Adrenal gland (tissue), 5 donors: Measurements from ENCODE around the gene SLC1A7.

Experiments used
- POLR2A ChIP-seq, 2 donors: fragments of 450-650 bp; IDR thresholded peaks; one replicate each; pipeline ENCODE4 v1.6.1; 2017; ENCODE audit warnings: antibody characterized with exemption in 2 of 2, mild to moderate bottlenecking in 2 of 2, moderate library complexity in 1 of 2
- TF ChIP-seq, protein P1 (sequence below), 6 experiments: fragments of 450-650 bp in 4 of 6; fragments of 200-600 bp in 2 of 6; sonication (generic) in 1 of 6; IDR thresholded peaks; 1 replicate in 5 of 6; 2 replicates in 1 of 6; pipeline versions ENCODE4 v1.5.1 to v1.8.0; 2016 to 2021; ENCODE audit warnings: antibody characterized with exemption in 6 of 6, mild to moderate bottlenecking in 2 of 6, moderate library complexity in 1 of 6
- donor health status: DM: no; HTN: no; CAD: no.

DNA sequence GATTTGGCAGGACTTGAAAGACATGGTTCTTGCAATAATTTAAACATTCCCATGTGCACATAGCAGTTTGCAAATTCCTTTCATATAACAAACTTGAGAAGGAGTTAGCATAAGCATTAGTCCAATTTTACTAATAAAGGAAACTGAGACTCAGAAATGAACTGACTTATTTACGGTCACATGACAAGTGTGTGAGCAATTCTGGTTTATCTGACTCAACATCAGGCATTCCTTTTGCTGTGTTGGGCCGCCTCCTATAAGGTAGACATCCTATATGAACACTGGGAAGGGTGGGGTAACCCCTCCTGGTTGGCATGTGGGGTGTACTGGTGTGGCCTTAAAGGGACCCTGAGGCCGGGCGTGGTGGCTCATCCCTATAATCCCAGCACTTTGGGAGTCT is 45.7 kb upstream of the SLC1A7 start:
- TF ChIP-seq, protein P1, sequence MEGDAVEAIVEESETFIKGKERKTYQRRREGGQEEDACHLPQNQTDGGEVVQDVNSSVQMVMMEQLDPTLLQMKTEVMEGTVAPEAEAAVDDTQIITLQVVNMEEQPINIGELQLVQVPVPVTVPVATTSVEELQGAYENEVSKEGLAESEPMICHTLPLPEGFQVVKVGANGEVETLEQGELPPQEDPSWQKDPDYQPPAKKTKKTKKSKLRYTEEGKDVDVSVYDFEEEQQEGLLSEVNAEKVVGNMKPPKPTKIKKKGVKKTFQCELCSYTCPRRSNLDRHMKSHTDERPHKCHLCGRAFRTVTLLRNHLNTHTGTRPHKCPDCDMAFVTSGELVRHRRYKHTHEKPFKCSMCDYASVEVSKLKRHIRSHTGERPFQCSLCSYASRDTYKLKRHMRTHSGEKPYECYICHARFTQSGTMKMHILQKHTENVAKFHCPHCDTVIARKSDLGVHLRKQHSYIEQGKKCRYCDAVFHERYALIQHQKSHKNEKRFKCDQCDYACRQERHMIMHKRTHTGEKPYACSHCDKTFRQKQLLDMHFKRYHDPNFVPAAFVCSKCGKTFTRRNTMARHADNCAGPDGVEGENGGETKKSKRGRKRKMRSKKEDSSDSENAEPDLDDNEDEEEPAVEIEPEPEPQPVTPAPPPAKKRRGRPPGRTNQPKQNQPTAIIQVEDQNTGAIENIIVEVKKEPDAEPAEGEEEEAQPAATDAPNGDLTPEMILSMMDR (IDR thresholded peaks at IDR 0.05): no peak
- no peak for TF ChIP-seq POLR2A (IDR thresholded peaks at IDR 0.05)
